OCI-LY7 (cell line): ENCODE results near the gene UBL4A. TPM values are rescaled to one million over a fixed set of nuclear protein-coding genes. Genes with fewer than 3 reads are reported as not detected.

Experiments
- BruUV-seq: library from RNA; stranded (reverse); fragments of 400-500 nt; replicated peaks from 2 replicates; lab custom pipeline; 2021; lab: Mats Ljungman, UMichigan
- CTCF ChIA-PET: fragments of 300-600 bp; sonication (Branson Sonifier 250); formaldehyde crosslinking; loops from one replicate; lab custom pipeline; 2022; ENCODE audit warnings: antibody characterized with exemption; ENCODE audit not compliant: unreplicated experiment; lab: Charles Lee
- POLR2A ChIA-PET: fragments of 300-600 bp; sonication (Branson Sonifier 250); formaldehyde crosslinking; loops from one replicate; lab custom pipeline; 2022; ENCODE audit warnings: antibody characterized with exemption; lab: Charles Lee
- DNase-seq: peaks from one replicate; pipeline ENCODE4 v3.0.0-alpha.2; 2015; ENCODE audit warnings: low spot score
- H2AFZ ChIP-seq: fragments of 200-600 bp; sonication (generic), shearing (Covaris generic); 2 replicates; pipeline ENCODE4 v1.6.1; 2014; ENCODE audit warnings: mild to moderate bottlenecking, antibody characterized with exemption, low read length, moderate library complexity
- H3K27ac ChIP-seq: fragments of 200-600 bp; sonication (generic); 2 replicates; pipeline ENCODE4 v1.5.1; 2014; ENCODE audit warnings: mixed run types, low read depth, mild to moderate bottlenecking, moderate library complexity, low read length, inconsistent platforms; ENCODE audit not compliant: poor library complexity, severe bottlenecking
- H3K36me3 ChIP-seq: fragments of 200-600 bp; sonication (generic); 2 replicates; pipeline ENCODE4 v1.6.1; 2014; ENCODE audit warnings: mild to moderate bottlenecking, antibody characterized with exemption, low read length, moderate library complexity, mixed read lengths; ENCODE audit not compliant: insufficient read depth
- H3K4me1 ChIP-seq: fragments of 200-600 bp; sonication (generic); 2 replicates; pipeline ENCODE4 v1.5.1; 2014; ENCODE audit warnings: mild to moderate bottlenecking, low read length; ENCODE audit not compliant: insufficient read depth, poor library complexity, severe bottlenecking
- H3K4me2 ChIP-seq: fragments of 200-600 bp; sonication (generic); 2 replicates; pipeline ENCODE4 v1.6.1; 2014; ENCODE audit warnings: mild to moderate bottlenecking, low read length
- H3K4me3 ChIP-seq: fragments of 200-600 bp; sonication (generic); 2 replicates; pipeline ENCODE4 v1.5.1; 2014; ENCODE audit warnings: mild to moderate bottlenecking, low read depth, low read length; ENCODE audit not compliant: poor library complexity, severe bottlenecking
- H3K79me2 ChIP-seq: fragments of 200-600 bp; sonication (generic); 2 replicates; pipeline ENCODE4 v1.6.1; 2016; ENCODE audit warnings: low read depth, mild to moderate bottlenecking, low read length, moderate library complexity, mixed read lengths; ENCODE audit not compliant: insufficient read depth
- H3K9me2 ChIP-seq: fragments of 200-600 bp; sonication (generic); 2 replicates; pipeline ENCODE4 v1.6.1; 2016; ENCODE audit warnings: mild to moderate bottlenecking, low read length, mixed read lengths; ENCODE audit not compliant: insufficient read depth
- H3K9me3 ChIP-seq: fragments of 200-600 bp; sonication (generic); 2 replicates; pipeline ENCODE4 v1.6.1; 2014; ENCODE audit warnings: mild to moderate bottlenecking, mixed run types, low read length, mixed read lengths
- H4K20me1 ChIP-seq: fragments of 200-600 bp; sonication (generic); 2 replicates; pipeline ENCODE4 v1.6.1; 2014; ENCODE audit warnings: mild to moderate bottlenecking, antibody characterized with exemption, low read length, moderate library complexity, mixed read lengths; ENCODE audit not compliant: insufficient read depth
- EZH2phosphoT487 ChIP-seq: fragments of 200-600 bp; sonication (generic); IDR thresholded peaks from 2 replicates; pipeline ENCODE4 v1.6.1; 2018; ENCODE audit warnings: low read depth, borderline replicate concordance, mild to moderate bottlenecking, mixed run types, antibody characterized with exemption, low read length, moderate library complexity, mixed read lengths
- intact Hi-C: fragments of 100-400 bp; cut with micrococcal nuclease; formaldehyde crosslinking; loops from one replicate; pipeline ENCODE4 v1.10.0; 2022; ENCODE audit not compliant: unreplicated experiment
- total RNA-seq, 2 experiments: library from RNA; depleted of rRNA in 1 of 2; stranded (reverse); fragments of >200 nt in 1 of 2; shearing (Covaris generic) in 1 of 2; gene quantifications; 2 replicates each; pipeline ENCODE4 v1.2.3, GENCODE V29; 2014 to 2022
- TF ChIP-seq, protein P1 (sequence below): fragments of 200-600 bp; sonication (generic); conservative IDR thresholded peaks from 2 replicates; pipeline ENCODE4 v1.5.1; 2014; ENCODE audit warnings: mild to moderate bottlenecking, antibody characterized with exemption, low read length, moderate library complexity, mixed read lengths

UBL4A gene
- total RNA-seq, 2 experiments from 2014 or later, result 49.7 to 89.9 TPM

DNA sequence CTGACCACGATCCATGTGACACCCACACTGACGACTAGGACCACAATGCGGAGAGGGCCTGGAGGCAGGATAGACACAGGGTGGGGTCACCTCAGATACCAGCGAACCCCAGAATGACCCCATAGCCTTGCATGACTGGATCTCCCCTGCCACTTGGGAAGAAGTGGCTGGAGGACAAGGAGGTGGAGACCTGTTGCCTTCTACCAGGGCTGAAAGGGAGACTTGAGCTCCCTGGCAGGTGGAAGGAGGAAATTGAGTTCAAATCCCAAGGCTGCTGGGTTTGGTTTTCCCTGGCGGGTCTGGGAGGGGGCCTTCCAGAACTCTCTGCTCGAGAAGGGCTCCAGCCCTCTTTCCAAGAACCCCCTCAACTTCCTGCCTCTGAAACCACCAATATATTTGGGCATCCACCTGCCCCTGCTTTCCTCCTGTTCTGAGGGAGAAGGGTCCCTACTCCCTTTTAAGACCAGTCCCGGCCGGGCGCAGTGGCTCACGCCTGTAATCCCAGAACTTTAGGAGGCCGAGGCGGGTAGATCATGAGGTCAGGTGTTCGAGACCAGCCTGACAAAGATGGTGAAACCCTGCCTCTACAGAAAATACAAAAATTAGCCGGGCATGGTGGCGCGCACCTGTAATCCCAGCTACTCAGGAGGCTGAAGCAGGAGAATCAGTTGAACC is 26.6 kb upstream of the UBL4A start:
- no peaks in the 10 kb centered on the region for H3K9me2 ChIP-seq
- no peak for DNase-seq
- H3K4me2 ChIP-seq, result no peak overlapping the region
- no peaks in the 10 kb centered on the region for H3K9me3 ChIP-seq
- CTCF ChIA-PET, result interaction anchor here (0.5 kb wide), 1 partner anchor 26 kb away, joined by 3 read pairs; no protein-coding TSS in a partner anchor
- no peaks in the 10 kb centered on the region for H4K20me1 ChIP-seq
- no peak overlapping the region for H3K27ac ChIP-seq
- POLR2A ChIA-PET, result no interaction called here
- intact Hi-C loops, result no loop called here
- H2AFZ ChIP-seq, result no peak overlapping the region
- H3K4me3 ChIP-seq, result no peak overlapping the region
- peaks cover 9% of the 10 kb centered on the region for H3K36me3 ChIP-seq
- TF ChIP-seq EZH2phosphoT487, result no peak
- TF ChIP-seq, protein P1, sequence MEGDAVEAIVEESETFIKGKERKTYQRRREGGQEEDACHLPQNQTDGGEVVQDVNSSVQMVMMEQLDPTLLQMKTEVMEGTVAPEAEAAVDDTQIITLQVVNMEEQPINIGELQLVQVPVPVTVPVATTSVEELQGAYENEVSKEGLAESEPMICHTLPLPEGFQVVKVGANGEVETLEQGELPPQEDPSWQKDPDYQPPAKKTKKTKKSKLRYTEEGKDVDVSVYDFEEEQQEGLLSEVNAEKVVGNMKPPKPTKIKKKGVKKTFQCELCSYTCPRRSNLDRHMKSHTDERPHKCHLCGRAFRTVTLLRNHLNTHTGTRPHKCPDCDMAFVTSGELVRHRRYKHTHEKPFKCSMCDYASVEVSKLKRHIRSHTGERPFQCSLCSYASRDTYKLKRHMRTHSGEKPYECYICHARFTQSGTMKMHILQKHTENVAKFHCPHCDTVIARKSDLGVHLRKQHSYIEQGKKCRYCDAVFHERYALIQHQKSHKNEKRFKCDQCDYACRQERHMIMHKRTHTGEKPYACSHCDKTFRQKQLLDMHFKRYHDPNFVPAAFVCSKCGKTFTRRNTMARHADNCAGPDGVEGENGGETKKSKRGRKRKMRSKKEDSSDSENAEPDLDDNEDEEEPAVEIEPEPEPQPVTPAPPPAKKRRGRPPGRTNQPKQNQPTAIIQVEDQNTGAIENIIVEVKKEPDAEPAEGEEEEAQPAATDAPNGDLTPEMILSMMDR, result no peak
- peaks cover 13% of the 10 kb centered on the region for H3K4me1 ChIP-seq
- no TSS peak for BruUV-seq
- no peaks in the 10 kb centered on the region for H3K79me2 ChIP-seq

DNA sequence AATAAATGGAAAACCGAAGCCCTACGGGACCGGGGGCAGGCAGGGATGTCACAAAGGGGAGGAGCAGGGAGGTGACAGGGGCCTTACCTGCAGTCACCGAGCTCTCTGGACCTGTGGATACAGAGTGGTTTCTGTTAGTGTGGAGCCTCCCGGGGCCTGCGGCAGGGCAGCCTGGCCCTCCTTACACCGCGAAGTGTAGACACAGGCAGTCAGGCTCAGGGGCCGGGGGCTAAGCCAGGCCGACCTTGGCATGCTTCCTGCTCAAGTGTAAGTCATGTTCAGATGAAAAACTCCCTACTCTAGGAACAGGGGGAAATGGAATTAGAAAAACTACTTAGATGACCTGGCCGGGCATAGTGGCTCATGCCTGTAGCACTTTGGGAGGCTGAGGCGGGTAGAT is 25.3 kb upstream of the UBL4A start:
- no TSS peak for BruUV-seq
- Histone ChIP-seq H3K9me2 (no peaks in the 10 kb centered on the region), H3K4me2 (no peak overlapping the region), H3K4me1 (peaks cover 9% of the 10 kb centered on the region), H3K36me3 (peaks cover 9% of the 10 kb centered on the region), H3K4me3 (no peak overlapping the region), H2AFZ (no peak overlapping the region), H3K79me2 (no peaks in the 10 kb centered on the region), H3K27ac (no peak overlapping the region), H4K20me1 (no peaks in the 10 kb centered on the region), H3K9me3 (no peaks in the 10 kb centered on the region)
- POLR2A ChIA-PET, result no interaction called here
- no peak for DNase-seq
- CTCF ChIA-PET, result no interaction called here
- no peak for TF ChIP-seq EZH2phosphoT487
- TF ChIP-seq, protein P1, result no peak
- intact Hi-C loops, result no loop called here

DNA sequence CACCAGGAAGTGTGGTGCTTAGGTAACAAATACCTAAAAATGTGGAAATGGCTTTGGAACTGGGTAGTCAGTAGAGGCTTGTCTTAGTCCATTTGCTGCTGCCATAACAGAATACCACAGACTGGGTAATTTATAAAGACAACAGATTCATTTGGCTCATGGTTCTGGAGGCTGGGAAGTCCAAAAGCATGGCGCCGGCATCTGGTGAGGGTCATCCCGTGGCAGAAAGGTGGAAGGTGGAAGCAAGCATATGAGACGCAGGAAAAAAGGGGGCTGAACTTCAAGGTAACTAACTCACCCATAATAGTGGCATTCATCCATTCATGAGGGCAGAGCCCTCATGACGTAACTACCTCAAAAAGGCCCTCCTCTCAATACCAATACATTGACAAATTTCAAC is 23.0 kb upstream of the UBL4A start:
- DNase-seq, result no peak
- no peak for TF ChIP-seq EZH2phosphoT487
- TF ChIP-seq, protein P1, result no peak
- no peak overlapping the region for H3K4me2 ChIP-seq
- H3K27ac ChIP-seq, result no peak overlapping the region
- no peak overlapping the region for H2AFZ ChIP-seq
- no TSS peak for BruUV-seq
- intact Hi-C loops, result no loop called here
- H4K20me1 ChIP-seq, result no peaks in the 10 kb centered on the region
- H3K36me3 ChIP-seq, result peaks cover 9% of the 10 kb centered on the region
- H3K9me2 ChIP-seq, result no peaks in the 10 kb centered on the region
- H3K9me3 ChIP-seq, result no peaks in the 10 kb centered on the region
- CTCF ChIA-PET, result no interaction called here
- no peaks in the 10 kb centered on the region for H3K79me2 ChIP-seq
- H3K4me3 ChIP-seq, result no peak overlapping the region
- POLR2A ChIA-PET, result no interaction called here
- H3K4me1 ChIP-seq, result no peaks in the 10 kb centered on the region
